ENCODE data around the gene MFAP2. TPM values are rescaled to one million over a fixed set of nuclear protein-coding genes. Genes with fewer than 3 reads are reported as not detected.
A peak's percentile ranks its signal among the peaks of the same experiment; 100 is the strongest.

Gene MFAP2
- total and polyA plus RNA-seq, 7 donors = 0.40 to 4.0 (median 0.67) TPM

GRCh38 chr1:17014671-17015567, 34.5 kb upstream of the MFAP2 start:
- no peak for TF ChIP-seq CTCF (IDR thresholded peaks at IDR 0.05)
- DNase-seq (no peak), ATAC-seq (no peak)
- Histone ChIP-seq H3K4me1 (peaks cover 11% of the 10 kb centered on the region), H3K27ac (no peak overlapping the region), H3K9me3 (no peaks in the 10 kb centered on the region), H3K27me3 (ENCODE audit: insufficient read depth in 3 of 3, low read length in 2 of 3) (no peaks in the 10 kb centered on the region), H3K36me3 (ENCODE audit: insufficient read depth in 1 of 2, low read depth in 1 of 2) (peaks cover 0 to 24% of the 10 kb centered on the region in 2 donors), H3K4me3 (no peak overlapping the region)
- WGBS, 3 donors = 62 to 71% (median 68%) methylated on average over 10 of the region's 10 CpGs
- intact Hi-C loops (cut with DNase I) = loop anchor here in 1 of 2 donors (5.0 kb wide), 1 partner anchor 37 kb away; the partner anchor contains the start of gene SDHB

GRCh38 chr1:17013491-17014320, 33.3 kb upstream of the MFAP2 start:
- DNase-seq (no peak), ATAC-seq (no peak)
- no peak for TF ChIP-seq CTCF (IDR thresholded peaks at IDR 0.05)
- H3K27ac ChIP-seq = no peak overlapping the region
- no peaks in the 10 kb centered on the region for H3K9me3 ChIP-seq
- peaks cover 11% of the 10 kb centered on the region for H3K4me1 ChIP-seq
- peaks cover 0 to 11% of the 10 kb centered on the region in 2 donors for H3K36me3 ChIP-seq (ENCODE audit: insufficient read depth in 1 of 2, low read depth in 1 of 2)
- no peaks in the 10 kb centered on the region for H3K27me3 ChIP-seq (ENCODE audit: insufficient read depth in 3 of 3, low read length in 2 of 3)
- WGBS, 3 donors = 71 to 80% (median 73%) methylated on average over 13 of the region's 13 CpGs
- no peak overlapping the region for H3K4me3 ChIP-seq
- intact Hi-C loops (cut with DNase I) = no loop called here

GRCh38 chr1:17012775-17013490, 32.5 kb upstream of the MFAP2 start:
- H3K9me3 ChIP-seq = no peaks in the 10 kb centered on the region
- intact Hi-C loops (cut with DNase I) = no loop called here
- DNase-seq = peak in 1 of 2 donors; percentile 15
- 57 to 62% (median 58%) methylated on average over 9 of the region's 9 CpGs for WGBS, 3 donors
- H3K27me3 ChIP-seq (ENCODE audit: insufficient read depth in 3 of 3, low read length in 2 of 3) = no peaks in the 10 kb centered on the region
- peaks cover 0 to 4% of the 10 kb centered on the region in 2 donors for H3K36me3 ChIP-seq (ENCODE audit: insufficient read depth in 1 of 2, low read depth in 1 of 2)
- ATAC-seq = no peak
- H3K4me3 ChIP-seq = no peak overlapping the region
- TF ChIP-seq CTCF (IDR thresholded peaks at IDR 0.05) = no peak
- H3K27ac ChIP-seq = no peak overlapping the region
- H3K4me1 ChIP-seq = peaks cover 11% of the 10 kb centered on the region

GRCh38 chr1:17011439-17012307, 31.3 kb upstream of the MFAP2 start, which contains the start of gene ATP13A2:
Gene ATP13A2, minus strand, starts transcription at chr1:17011928. Its CDS starts 190 bp downstream, at chr1:17011738.
- peak within 1 kb of the TSS; percentile 46 for H3K27ac ChIP-seq
- intact Hi-C loops (cut with DNase I) = no loop called here

More at GRCh38 chr1:17011439-17012307, 31.3 kb upstream of the MFAP2 start, which contains the start of gene ATP13A2:
- Histone ChIP-seq H3K9me3 (no peaks in the 10 kb centered on the region), H3K4me1 (peaks cover 11% of the 10 kb centered on the region), H3K36me3 (ENCODE audit: insufficient read depth in 1 of 2, low read depth in 1 of 2) (no peaks in the 10 kb centered on the region), H3K27me3 (ENCODE audit: insufficient read depth in 3 of 3, low read length in 2 of 3) (no peaks in the 10 kb centered on the region), H3K4me3 (peak within 1 kb of the TSS; percentile 97)
- WGBS, 3 donors = 1 to 2% (median 1%) methylated on average over 43 to 94 of the region's 94 CpGs
- DNase-seq (peak; percentile 82 to 87), ATAC-seq (peak; percentile 93 to 96 (median 94))
- TF ChIP-seq CTCF (IDR thresholded peaks at IDR 0.05) = no peak
